Measurements from ENCODE around the gene TMEM131L. TPM values are rescaled to one million over a fixed set of nuclear protein-coding genes. Genes with fewer than 3 reads are reported as not detected.
"Not testable (repeated sequence)": the region's sequence is repeated elsewhere in the genome, so short reads cannot be mapped to it uniquely, and the experiment has no call there.

Gene TMEM131L
- total RNA-seq, 1 donor from 2014 or later, result 48.2 TPM

- no peak for DNase-seq (ENCODE audit: low spot score)
Measured at GRCh38 chr4:153649572-153649991, 183.4 kb downstream of the TMEM131L start.

- DNase-seq (ENCODE audit: low spot score), result no peak
Measured at GRCh38 chr4:153651116-153651515, 185.0 kb downstream of the TMEM131L start.

GRCh38 chr4:153651587-153651986 is 185.4 kb downstream of the TMEM131L start:
- DNase-seq (ENCODE audit: low spot score), result peak; percentile 33

- DNase-seq (ENCODE audit: low spot score), result peak; percentile 33
Measured at GRCh38 chr4:153652051-153652784, 186.1 kb downstream of the TMEM131L start.

GRCh38 chr4:153655002-153655541 is 188.9 kb downstream of the TMEM131L start:
- no peak for DNase-seq (ENCODE audit: low spot score)

DNA sequence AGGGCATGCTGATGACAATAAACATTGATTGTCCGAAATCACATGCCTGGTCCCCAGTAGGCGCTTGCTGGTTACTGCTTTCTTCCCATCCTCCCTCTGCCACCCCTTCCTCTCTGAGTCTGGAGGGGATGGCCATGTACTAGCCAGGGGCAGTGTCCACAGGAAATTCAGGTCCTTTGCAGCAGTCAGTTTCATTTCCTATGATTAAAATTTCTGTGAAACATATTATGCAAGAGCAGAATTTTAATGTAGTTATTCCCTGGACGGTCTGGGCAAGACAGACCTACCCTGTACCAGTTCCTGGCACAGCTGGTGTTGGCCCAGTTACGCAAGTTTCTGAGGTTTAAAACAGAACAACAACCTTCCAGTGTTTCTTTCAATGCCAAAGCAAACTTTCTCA is 189.8 kb downstream of the TMEM131L start:
- DNase-seq (ENCODE audit: low spot score), result peak; percentile 29

GRCh38 chr4:153661215-153661822 is 195.2 kb downstream of the TMEM131L start:
- peak; percentile 25 for DNase-seq (ENCODE audit: low spot score)

- DNase-seq (ENCODE audit: low spot score), result no peak
Measured at GRCh38 chr4:153661908-153662307, 195.7 kb downstream of the TMEM131L start.

GRCh38 chr4:153663667-153664066 is 197.5 kb downstream of the TMEM131L start:
- no peak for DNase-seq (ENCODE audit: low spot score)

GRCh38 chr4:153666505-153666904 is 200.3 kb downstream of the TMEM131L start:
- not testable (repeated sequence) for DNase-seq (ENCODE audit: low spot score)

DNA sequence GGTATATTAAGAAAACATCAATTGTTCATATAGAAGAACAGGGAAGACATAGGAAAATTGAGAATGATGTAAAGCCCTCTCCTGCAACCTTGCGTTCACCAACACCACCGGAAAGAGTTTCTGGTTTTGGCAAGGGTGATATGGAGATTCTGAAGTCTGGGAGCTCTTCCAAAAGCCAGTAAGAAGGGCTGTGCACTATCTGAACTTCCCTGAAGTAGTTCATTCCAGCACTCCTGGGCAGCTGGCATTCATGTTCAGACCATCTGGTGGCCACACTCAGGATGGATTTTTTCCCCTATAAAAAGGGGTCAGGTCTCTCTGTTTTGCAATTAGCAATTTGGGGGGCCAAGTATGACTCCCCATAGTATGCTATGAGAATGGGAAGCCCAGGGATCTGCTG is 202.5 kb downstream of the TMEM131L start:
- DNase-seq (ENCODE audit: low spot score), result no peak

- DNase-seq (ENCODE audit: low spot score), result no peak
Measured at GRCh38 chr4:153669838-153670237, 203.7 kb downstream of the TMEM131L start.

DNA sequence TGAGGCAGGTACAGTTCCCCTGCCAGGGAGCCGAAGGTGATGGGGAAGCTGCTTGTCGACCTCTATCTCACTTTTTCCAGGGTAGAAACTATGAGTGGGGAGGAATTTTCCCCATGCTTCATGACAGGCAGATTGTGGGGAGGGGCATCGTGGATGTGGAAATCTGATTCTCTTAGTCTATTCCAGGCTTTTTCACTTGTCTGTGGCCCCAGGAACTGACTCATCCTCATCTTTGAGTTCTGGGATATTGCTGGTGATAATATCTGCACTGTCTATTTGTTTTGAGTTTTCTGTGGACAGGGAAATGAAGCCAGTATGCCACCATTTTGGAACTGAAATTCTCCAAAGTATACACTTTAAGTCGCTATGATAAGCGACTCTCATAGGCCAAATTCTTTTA is 210.3 kb downstream of the TMEM131L start:
- no peak for DNase-seq (ENCODE audit: low spot score)

GRCh38 chr4:153676984-153677383 is 210.8 kb downstream of the TMEM131L start:
- no peak for DNase-seq (ENCODE audit: low spot score)

- no peak for DNase-seq (ENCODE audit: low spot score)
Measured at GRCh38 chr4:153679486-153679885, 213.3 kb downstream of the TMEM131L start.

GRCh38 chr4:153683763-153684181 is 217.6 kb downstream of the TMEM131L start:
- DNase-seq (ENCODE audit: low spot score), result no peak

GRCh38 chr4:153684182-153684970 is 218.2 kb downstream of the TMEM131L start, which contains the start of gene TLR2:
TLR2 (plus strand) TSS chr4:153684280; CDS start chr4:153702908, 18,628 bp downstream.
- peak; percentile 45 for DNase-seq (ENCODE audit: low spot score)

DNA sequence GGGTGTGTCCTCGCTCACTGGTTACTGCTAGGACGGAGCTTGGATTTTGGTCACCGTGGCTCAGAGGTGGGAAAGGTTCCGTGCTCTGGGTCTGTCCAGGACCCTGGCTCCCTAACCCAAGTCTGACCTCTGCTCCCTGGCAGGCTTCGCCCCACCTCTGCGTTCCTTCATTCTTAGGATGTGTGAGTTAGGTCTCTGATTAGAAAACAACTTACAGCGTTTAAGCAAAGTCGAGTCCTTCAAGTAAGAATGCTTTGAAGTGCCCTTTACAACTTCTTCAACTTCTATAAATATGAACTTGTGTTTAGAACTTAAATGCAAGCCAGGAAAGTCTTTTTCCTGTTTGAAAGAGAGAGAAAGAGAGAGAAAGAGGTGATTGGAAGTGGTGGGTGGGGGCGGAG is 218.8 kb downstream of the TMEM131L start:
- DNase-seq (ENCODE audit: low spot score), result no peak
